Measurements from ENCODE around the gene CLDN11.

Gene CLDN11

DNA sequence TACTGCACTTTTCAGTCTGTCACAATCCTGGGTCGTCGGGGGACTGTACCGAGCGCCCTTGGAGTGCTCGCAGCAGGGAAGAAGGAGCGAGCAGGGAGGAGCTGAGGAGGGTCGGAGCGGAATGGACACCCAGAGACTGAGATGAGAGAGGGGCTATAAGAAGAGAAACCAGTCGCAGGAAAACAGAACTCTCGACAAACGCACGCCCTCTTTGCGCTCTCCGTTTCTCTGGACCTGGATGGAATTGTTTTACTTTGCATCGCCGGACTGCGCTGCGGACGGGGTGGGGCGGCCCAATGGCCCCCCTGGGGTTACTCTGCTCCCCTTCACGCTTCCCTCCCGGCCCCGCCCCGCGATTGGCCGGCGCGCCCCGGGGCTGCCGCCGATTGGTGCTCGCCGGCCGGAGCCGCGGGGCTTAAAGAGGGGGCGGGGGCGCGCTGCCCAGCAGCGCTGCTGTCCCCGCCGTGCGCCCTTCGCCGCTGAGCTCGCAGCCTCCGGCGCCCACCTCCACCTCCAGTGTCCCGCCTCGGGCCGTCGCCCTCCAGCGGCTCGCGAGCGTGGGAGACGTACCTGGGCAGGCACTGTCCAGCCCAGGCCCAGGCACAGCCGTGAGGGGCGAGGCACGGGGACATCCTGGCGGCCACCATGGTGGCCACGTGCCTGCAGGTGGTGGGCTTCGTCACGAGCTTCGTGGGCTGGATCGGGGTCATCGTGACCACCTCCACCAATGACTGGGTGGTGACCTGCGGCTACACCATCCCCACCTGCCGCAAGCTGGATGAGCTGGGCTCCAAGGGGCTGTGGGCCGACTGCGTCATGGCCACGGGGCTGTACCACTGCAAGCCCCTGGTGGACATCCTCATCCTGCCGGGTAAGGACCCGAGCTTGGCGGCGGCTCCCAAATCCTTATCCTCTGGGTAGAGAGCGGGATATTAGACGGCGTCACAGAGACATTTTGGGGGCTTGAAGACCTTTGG lies at the start of gene CLDN11:
CLDN11 (plus strand) TSS at position 447 of the 977 bp plus-strand sequence; CDS start at position 646, 199 bp downstream.
- no peak for DNase-seq

DNA sequence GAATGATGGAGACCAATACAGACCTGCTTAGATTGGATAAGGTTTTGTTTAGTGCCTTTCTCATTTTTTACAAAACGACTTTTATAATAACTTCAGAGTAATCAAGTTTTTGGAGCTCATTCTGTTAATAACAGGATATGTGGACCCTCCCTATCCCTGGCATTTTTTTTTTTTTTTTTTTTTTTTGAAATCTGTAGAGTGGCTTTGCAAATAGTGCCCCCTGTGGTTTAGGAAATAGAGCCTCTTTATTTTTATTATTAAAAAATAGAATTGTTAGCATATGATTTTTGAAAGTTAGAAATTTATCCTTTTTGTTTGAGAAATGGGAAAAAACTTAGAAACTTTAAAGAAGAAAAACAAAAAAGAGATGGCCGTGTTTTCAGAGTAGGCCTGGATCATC lies 49.7 kb upstream of the CLDN11 start:
- no peak for DNase-seq

DNA sequence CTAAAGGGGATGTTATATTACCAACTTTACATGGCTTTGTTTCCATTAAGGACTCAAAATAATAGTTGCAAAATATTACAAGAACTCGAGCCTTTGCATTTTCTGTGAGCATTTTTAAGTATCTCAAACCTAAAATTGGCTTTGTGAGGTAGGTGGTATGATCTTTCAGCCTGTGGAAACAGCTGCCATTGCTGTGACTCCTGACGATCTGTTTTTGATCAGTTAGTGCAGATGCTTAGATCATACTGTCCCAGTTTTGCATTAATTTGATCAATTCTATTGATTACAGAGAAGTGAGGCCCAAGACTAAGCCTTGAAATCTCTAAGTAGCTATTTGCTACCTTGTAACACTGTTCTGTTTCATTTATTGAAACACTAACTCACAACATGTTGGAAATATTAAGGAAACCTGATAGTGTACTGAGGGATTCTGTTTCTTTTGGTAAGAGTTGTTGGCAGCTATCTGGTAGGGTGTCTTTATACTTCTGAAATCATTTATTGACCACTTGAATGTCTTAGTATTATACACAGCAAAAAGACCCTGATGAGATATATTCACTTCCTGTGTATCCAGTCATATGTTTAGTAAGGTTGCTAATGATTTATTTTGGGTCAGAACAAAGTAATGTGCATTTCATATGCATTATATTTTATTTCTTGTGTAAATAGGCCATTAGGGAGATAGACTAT lies 46.3 kb upstream of the CLDN11 start:
- DNase-seq: no peak

DNA sequence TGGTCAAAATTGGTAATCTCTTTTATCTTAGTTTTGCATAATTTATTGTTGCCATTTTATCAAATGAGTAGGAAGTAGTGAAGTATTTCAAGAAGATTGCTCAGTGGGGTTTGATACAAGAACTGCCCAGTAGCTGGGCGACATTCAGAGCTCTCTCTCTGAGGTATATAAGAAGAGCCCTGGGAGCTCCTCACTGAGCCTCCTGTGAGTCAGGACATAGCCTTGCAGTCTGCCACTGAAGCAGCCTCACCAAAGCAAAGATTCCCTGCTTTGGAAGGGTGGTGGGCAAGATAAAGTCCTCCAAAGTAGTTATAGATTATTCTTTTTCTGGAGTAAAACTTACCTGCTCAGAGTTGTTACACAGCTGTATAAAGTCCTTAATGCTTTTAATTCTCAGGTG lies 35.1 kb upstream of the CLDN11 start:
- DNase-seq: no peak

DNA sequence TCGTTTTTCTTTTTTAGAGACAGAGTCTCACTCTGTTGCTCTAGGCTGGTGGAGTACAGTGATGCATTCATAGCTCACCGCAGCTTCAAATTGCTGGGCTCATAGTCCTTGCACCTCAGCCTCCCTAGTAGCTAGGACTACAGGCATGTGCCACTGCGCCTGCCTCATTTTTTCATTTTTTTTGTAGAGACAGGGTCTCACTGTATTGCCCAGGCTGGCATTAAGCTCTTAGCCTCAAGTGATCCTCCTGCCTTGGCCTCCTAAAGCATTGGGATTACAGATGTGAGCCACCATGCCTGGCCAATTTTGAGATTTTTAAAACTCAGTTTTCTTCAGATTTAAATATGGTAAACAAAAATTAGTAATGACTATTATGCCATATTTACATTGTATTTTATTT lies 32.2 kb upstream of the CLDN11 start:
- no peak for DNase-seq

DNA sequence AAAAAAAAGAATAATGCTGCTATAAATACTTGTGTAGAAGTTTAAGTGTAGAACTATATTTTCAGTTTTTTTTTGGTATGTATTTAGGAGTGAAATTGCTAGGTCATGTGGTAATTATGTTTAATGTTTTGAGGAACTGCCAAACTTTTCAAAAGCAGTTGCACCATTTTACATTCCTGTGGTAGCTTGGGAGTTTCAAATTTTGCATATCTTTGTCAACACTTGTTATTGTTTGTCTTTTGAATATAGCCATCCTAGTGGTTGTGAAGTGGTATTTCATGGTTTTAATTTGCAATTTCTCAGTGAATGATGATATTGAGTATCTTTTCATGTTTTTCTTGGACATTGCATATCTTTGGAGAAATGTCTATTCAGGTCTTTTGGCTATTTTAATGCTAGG lies 30.7 kb upstream of the CLDN11 start:
- DNase-seq: no peak

DNA sequence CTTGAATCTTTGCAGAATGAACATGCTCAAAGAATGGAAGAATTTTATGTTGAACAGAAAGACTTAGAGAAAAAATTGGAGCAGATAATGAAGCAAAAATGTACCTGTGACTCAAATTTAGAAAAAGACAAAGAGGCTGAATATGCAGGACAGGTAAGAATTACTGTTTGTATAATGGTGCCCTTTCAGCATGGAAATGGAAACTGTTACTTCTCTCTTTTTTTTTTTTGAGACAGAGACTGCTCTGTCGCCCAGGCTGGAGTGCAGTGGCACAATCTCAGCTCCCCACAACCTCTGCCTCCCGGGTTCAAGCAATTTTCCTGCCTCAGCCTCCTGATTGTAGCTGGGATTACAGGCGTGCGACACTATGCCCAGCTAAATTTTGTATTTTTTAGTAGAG lies 27.6 kb upstream of the CLDN11 start:
- DNase-seq: no peak

DNA sequence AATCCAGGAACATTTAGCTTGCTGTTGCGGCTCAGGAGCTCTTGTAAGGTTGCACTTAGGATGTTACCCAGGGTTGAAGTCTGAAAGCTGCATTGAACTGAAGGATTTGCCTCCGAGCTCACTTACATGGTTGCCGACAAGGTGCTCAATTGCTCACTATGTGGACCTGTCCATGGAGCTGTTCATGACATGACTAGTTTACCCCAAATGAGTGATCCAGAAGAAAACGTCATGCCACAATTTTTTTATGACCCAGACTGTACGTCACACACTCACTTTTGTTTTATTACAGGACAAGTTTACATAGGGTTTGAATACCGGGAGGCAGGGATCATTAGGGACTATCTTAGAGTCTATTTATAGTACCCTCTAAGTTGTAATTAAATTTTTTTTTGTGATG lies 21.0 kb upstream of the CLDN11 start:
- no peak for DNase-seq

DNA sequence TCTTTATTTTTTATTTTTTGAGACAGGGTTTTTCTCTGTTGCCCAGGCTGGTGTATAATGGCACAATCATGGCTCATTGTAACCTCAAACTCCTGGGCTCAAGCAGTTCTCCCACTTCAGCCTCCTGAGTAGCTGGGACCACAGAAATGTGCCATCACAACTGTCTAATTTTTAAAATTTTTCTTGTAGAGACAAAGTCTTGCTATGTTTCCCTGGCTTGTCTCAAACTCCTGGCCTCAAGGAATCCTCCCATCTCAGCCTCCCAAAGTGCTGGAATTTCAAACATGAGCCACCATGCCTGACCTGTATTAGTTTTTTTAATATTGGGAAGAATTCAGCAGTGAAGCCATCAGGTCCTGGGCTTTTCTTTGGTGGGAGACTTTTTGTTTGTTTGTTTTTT lies 13.6 kb upstream of the CLDN11 start:
- DNase-seq: no peak

DNA sequence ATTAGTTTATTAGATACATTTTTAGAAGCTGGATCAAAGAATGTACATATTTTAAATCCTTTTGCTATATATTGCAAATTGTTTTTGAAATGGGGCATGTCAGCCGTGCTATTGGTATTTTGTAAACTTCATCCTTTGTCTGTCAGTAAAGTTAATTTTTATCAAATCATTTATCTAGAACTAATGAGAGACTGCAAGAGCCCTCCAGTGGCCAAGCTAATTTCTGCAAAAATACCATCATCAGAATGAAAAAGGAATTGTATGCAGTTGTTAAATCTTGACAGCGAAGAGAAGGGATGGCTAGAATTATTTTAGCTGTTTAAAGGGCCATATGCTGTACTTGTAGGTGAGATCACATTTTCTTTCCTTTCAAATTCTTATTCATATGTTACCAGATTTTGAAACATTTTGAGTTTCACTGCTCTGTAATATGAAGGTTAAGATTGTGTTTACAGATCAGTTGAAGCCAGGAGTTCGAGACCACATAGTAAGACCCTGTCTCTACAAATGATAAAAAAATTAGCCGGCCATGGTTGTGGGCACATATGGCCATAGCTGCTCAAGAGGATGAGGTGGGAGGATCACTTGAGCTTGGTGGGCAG lies 8.1 kb upstream of the CLDN11 start:
- DNase-seq: no peak

DNA sequence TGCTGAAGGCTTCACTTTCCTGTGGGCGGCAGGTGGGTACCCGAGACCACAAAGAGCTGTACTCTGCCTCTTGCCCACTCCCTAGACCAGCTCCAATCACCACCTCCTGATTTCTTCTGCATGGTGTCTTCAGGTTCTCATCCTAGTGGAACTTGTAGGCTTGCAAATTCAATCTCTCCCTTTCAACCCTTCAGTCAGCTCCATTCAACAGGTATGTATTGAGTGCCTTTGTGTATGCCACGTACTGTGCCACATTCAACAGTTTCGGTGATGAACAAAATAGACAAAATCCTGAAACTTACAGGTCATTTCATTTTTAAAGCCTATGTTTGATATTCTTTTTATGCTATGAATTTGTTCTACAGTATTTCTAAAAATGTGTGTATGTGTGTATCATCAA lies 5.4 kb upstream of the CLDN11 start:
- no peak for DNase-seq

DNA sequence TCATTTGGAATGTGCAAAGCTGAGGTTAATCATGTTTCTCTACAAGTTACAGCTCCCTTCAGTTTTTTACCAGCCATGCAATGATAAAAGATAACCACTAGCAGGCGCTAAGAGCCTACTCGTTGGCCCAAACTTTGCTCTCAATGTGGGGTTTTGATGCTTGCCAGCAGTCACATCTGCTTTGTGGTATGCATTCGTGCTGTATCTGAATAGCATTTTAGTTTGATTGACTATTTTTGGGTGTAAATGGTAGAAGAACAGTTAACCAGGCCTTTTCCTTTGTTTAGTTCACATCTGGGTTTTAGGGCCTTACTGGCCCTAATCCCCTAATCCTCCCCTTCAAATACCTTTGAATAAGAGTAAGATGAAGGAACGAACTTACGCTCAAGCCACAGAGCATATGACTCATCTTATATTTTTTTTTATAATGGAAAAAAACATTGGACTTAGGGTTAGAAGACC lies 4.4 kb upstream of the CLDN11 start:
- DNase-seq: no peak

DNA sequence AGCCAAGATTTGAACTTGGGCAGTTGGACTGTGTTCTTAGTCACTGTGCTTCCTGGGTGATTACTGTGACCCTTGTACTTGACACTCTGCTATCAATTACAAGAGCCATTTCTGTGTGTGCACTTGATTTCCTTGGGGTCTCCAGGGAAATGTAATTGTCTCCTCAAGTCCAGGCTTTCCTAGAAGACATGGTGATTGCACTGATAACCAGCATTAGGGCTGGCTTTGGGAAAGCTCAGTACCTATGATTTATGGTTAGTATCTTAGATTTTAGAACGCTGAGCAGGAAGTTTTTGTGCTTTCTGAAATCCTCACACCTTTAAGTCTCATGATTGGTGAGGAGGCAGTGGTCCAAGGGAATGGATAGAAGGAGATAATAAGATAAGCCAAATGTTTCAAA lies 1.6 kb upstream of the CLDN11 start:
- DNase-seq: no peak

DNA sequence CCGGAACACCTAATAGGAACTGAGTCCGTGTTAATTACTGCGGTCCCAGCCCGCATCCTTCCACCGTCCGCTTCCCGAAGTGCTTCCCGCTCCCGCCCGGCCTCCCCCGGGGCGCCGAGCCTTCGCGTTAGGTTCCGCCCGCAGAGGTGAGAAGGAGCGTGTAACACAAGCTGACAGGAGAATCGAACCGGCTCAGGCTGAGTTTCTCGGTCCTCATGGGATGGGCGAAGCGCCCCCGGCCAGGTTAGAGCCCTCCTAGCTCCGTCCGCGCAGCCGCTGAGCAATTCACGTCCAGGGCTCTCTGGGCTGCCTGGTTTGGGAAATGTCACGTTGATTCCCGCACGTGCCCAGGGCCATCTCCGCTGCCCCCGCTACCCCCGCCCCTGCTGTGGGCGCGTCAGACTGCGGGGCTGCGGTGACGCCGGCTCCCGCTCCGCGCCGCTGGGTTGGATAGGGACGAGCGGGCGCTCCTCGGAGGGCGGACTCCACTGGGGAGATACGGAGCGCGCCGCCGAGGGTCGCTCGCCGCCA lies 954 bp downstream of the CLDN11 start:
- no peak for DNase-seq

DNA sequence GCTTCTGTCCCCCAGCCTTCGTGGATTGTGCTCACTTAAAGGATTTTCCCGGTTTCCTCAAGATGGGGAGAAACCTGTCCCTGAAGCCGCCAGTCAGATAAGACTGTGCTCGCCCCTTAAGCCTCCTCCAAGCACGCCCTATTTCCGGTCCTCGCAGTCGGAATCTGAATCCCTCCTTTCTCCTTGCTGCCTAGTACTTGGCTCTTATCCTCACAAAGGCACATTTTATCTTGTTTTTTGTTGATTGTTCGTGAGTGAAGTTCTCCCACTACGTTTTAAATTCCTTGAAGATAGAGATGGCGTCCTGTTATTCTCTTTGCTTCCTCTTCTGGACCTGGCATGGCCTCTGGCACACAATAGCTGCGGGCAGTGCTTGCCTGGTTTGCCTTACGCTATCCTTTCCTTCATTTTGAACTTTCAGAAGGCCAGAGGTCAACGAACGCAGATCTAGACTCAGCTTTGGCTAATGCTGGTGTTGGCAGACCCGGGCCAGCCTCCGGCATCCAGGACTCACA lies 1.7 kb downstream of the CLDN11 start:
- no peak for DNase-seq

DNA sequence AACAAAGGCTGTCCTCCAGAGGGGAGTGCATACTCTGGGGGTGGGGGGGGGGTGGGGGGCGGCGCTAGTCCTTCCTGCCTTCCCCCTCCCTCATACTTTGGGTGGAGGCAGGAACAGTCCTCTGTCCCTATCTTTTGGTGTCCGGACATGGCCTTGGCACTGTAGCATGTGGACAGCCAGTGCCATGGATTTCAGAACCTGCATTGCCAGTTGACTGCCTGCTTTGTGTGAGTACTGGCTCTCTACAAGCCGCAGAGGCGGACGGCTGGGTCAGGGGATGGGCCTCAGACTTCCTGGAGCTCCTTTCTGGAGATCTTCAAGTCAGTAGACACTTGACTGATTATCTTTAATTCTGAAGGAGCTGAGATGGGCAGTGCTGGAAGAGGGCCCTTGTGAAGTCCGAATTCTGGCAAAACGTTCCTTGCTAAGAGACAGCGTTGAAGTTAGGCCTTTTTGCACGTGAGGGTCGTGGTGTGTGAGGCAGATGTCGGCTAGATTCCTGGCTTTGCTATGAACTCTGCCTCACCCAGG lies 2.5 kb downstream of the CLDN11 start:
- DNase-seq: no peak

DNA sequence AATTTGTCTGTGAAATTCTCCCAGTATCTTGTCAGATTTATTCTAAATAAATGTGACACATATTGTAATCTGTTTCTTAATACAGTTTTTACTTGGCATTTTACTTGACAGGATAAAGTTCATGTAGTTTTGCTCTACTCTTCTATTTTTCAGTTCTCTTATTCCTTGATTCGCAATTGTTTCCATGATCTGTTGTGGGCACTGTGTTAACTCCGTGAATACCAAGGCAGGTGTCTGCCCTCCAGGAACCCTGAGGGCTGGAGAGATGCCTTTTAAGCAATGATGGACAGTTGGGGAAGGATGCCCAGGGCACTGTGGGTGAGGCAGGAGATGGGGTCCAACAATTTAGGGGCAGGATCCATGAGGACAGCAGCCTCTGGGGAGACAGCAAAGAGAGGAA lies 3.1 kb downstream of the CLDN11 start:
- DNase-seq: no peak

DNA sequence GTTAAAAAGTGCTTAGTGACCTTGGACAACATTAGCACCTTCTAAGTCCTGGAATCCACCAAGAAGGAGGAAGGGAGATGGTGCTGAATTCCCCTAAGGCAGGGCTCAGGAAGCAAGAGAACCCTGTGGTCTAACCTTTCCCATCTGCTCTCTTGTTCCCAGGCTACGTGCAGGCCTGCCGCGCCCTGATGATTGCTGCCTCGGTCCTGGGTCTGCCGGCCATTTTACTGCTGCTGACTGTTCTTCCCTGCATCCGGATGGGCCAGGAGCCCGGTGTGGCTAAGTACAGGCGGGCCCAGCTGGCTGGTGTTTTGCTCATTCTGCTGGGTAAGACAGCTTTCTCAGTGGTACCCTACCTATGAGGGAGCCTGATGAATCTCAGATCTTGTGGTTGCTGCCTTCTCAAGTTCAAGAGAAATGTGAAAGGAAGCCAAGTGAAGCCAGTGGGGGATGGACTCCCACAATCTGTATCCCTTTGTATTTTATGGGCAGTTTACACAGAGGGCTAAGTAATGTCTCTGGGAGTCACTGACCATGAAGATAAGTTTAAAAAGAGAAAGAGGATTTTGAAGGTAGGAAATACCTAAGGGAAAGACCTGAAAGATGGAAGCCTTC lies 4.4 kb downstream of the CLDN11 start:
- DNase-seq: no peak

DNA sequence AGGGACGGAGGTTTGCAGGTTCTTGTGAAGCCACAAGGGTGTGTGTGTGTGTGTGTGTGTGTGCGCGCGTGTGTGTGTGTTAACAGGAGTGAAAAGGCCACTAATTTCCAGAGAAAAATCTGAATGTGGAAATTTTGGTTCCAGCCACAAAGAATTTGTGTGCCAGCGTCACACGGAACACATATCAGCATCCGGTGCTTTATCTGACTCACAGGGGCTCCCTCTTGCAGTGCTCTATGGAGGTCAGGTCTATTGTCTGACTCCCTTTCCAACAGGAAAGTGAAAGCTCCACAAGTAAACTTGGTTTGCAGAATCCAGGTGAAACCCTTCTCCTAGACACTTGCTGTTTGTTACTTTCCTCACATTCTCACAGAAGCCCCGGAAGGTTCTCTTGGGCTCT lies 6.2 kb downstream of the CLDN11 start:
- DNase-seq: no peak

DNA sequence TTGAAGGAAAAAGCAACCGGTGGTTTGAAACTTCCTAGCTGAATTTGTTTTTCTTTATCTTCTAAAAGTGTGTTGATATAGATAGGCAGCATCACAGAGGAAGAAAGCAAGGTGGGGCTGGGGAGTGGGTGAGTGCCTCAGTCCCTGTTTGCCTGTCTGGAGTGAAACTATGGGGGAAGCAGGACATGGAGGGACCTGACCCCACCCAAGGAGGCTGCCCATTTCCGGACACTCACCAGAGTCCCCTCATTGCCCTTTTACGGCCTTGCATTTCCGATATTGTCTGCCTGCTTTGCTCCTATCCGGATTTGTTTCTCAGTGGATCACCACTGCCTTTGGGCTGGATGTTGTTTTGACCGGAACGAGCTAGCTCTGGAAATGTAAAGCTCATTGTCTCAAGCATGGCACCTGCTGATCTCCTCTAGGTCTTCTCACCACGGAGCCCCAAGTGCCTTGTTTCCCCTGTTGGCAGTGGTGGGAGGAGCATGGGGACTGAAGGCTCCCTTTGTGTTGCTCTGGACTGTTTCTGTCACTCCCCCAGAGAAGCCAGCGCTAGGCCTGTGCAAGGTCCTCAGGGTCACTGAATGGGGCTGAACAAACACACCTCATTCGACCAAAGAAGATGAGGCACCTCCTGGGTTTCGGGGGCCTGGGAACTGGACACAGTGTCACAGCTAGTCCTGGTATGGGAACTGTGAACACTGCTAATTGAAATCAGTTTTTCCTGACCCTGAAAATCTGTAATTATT lies 7.0 kb downstream of the CLDN11 start:
- no peak for DNase-seq

DNA sequence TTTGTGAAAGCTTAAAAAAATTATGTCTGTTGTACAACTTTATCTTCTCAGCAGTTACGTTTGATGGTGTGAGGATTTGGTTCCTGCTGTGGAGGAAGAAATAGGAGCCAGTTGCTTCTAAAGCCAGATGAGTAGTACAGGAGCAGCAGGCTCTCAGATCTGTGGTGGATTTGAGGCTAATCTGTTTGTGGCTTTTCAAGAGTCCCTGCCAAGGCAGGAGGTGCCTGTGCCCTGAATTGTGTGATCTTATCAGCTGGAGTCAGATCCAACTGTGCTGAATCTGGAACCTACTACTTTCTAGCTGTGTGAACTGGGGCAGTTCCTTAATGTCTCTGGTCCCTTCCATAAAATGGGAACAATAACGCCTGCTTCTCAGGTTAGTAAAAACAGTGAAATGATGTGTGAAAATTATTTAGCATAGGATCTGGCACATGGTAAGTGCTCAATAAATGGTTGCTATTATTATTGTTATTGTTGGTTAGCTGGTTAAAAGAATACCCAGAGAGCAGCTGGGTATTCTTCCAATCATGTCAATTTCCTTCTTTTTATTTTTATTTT lies 7.7 kb downstream of the CLDN11 start:
- DNase-seq: no peak

Data from activated CD8-positive, alpha-beta memory T cell treated with anti-CD3 and anti-CD28 coated beads for 24 hours (primary cell).